HG02759 (cell line): Measurements from ENCODE around the gene PLXNC1.

Experiments
- ATAC-seq: cut with Tn5 transposase; IDR thresholded peaks from one replicate; pipeline ENCODE4 v1.9.1; 2021; ENCODE audit warnings: mild to moderate bottlenecking, moderate library complexity; ENCODE audit not compliant: unreplicated experiment

The PLXNC1 gene

DNA sequence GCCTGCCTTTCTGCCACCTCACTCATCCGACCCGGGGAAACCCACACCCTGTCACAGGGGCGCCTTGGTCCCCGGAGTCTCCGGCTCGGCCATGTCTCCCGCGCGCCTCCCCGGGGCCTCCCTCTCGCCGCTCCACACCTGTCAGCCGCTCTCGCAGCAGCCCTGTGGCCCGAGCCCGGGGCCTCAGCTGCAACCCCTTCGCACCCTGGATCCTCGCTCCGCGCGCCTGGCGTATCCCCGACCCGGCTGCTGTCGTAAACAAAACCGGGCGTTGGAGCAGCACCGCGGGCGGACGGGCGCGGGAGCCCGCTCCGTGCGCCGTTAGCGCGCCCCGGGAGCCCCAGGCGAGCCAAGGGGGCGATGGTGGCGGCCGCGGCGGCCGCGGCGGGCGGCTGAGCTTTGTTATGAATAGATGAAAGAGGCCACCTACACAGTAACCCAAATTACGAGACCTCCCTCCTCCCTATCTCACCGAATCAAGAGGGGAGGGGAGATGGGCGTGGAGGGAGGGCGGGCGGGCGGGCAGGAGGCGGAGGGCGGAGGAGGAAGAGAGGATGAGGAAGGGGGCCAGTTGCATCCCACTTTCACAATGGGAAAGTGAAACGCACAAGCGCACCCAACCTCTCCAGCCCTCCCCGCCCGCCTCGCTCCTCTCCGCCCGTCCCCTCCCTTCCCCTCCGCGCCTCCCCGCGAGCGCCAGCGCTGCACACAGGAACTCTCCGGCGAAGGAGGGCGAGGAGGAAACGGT lies at the start of gene PLXNC1:
Gene PLXNC1, plus strand, starts transcription at position 587 of the 748 bp plus-strand sequence. CDS start 395 bp downstream, outside the sequence.
- ATAC-seq, result peak; percentile 51

DNA sequence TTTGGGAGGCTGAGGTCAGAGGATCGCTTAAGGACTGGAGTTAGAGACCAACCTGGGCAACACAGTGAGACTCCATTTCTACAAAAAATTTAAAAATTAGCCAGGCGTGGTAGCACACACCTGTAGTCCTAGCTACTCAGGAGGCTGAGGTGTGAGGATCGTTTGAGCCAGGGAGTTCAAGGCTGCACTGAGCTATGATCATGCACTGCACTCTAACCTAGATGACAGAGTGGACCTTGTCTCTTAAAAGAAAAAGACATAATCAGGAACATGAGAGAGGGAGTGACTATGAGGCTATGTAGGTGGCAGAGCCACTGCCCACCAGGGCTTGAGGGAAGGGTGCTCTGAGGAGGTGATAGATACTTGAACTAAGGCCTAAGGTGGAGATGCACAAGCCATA lies 49.2 kb upstream of the PLXNC1 start:
- ATAC-seq, result no peak

DNA sequence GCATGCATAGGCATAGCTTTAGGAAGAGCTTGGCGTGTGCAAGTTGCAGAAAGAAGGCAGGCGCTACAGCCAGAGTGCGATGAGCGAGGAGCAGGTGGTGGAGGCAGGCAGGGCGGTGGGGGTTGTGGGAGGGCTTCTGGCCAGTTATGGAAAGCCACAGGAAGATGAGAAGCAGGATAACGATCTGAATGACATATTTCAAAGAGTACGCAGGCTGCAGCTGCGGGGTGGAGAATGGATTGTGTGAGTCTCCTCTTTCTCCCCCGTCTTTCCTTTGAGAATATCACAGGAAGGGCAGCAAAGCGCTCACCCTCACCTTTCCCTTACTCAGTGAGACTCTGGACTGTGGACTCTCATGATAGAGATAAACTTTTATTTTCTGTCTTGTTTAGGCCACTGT lies 48.7 kb upstream of the PLXNC1 start:
- no peak for ATAC-seq

DNA sequence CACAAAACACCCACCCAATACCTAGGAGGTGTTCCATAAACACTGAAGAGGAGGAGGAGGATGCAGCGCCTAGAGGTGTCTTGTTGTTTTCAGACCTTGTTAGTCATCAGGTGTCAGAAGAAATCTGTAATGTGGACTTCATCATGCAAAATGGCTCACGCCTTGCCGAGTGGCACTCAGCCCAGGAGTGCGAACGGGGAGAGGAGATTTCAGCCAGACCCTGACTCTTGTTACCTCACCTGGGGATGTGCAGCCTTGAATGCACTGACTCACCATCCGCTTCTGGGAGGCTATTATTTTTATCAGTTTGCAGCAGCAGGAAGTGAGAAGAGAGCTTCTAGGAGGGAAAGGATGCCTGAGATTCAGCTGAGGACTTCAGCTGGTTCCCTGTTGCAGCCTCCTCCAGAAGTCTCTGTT lies 48.2 kb upstream of the PLXNC1 start:
- no peak for ATAC-seq

DNA sequence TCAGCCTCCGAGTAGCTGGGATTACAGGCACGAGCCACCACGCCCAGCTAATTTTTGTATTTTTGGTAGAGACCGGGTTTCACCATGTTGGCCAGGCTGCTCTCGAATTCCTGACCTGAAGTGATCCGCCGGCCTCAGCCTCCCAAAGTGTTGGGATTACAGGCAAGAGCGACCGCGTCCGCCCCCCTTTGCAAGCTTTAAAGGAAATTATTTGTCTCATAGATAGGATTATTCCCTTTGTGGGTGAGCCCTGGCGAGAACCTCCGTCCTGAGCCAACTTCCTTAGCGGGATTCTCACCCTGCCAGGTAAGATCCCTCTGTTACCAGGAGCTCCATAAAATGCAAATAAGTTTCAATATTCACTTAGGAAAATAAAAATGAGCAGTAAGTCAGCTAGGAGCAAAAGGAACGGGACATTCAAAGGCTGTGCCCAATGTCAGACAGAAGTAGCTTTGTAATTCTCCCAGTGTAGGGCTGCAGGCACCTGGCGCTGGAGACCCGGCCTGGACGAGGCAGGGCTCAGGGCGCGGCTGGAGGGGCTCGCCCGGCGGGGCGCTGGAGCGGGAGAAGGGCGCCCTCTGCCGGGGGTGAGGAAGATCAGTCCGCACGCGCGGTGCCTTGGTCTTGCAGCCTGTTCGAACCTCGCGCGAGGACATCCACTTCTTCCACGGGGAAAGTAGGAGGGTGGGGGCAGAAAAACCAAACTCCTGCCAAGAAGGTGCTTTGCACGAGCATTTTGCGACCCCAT lies 47.2 kb upstream of the PLXNC1 start:
- peak; percentile 70 for ATAC-seq

DNA sequence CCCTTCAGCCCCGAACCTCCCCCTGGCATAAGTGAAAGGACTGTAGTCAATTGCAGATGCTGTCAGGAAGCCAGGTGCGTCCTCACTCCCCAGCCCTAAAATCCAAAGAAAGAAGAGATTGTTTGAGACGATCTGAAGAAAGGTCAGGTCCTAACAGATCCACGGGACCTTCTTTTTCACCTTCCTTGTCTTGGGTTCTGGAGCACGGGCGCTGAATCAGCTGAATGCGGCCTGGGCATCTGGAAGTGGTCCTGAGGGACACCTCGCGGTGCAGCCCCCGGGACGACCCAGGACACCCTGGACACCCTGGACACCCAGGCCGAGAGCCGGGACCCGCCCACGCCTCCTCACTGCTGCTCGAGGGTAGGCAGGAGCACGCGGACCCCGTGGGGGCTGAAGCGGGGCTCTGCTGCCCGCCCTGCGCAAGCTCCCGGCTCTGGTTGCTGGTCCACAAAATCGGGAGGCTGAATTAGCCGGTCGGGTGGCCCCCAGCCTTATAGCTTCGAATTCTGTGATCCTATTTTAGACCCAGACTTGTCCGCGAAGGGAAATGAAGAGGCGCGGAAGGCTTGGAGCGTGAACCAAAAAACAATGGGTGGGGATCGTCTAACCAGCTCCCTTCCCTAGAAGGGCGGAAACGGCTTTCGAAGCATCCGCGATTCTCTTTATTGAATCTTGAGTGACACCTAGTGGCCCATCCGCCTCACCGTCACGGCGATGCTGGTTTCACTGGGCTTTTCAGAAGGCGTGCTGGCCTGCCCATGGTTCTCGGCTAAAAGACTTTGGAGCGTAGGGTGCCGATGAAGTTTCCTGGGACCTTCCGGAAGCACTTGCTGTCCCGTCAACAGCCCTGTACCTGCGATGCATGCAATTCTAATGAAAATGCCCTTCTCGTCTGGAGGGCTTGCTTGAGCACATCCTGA lies 46.4 kb upstream of the PLXNC1 start:
- ATAC-seq, result peak; percentile 86

DNA sequence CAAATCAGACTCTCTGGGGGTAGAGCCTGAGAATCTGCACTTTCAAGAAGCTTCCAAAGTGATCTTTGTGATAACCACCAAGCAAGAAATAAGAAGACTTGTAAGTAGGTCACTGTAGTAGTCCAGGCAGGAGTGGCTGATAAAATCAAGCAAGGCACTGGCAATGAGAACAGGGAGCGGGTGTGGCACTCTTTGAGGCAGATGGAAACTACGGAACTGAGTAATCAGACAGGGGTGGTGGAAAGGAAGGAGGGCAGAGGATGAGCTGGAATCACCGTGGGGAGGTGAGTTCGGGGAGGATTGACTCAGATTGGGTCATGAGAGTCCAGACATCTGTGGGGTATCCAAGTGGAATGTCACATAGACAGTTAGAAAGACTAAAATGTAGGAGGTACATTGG lies 44.4 kb upstream of the PLXNC1 start:
- no peak for ATAC-seq

DNA sequence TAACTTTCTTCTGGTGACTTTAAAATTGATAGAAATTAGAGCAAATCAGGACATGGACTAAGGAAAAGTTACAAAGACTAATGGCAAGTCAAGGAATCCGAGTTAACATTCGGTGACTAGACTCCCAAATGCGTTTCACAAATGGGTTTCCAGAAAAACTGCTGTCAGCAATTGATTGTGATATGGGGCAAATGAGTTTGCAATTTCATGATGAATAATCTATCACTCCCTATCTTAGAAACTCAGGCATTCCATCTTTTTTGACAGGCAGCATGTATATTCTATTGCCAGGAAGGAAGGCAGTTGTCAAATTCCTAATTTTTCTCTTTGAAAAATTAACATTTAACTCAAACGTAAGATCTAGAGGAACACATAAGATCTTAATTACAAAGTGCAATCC lies 40.5 kb upstream of the PLXNC1 start:
- ATAC-seq, result no peak

DNA sequence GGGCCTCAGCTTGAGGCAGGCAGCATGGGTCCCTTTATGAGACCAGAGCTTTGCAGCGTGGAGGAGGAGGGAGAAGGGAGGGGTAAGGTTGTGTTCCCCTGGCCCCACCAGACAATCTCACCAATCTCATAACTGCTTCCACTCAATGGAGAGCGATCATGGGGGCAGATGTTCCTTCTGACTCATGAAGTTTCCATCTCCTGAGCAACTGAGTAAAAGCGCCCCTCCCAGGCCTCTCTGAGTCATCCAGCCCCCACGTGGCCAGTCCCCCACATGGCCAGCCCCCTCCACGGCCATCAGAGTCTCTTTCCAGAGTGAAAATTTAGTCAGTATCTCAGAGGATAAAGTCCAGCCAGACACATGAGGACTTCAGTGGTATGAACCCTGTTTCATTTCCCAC lies 39.2 kb upstream of the PLXNC1 start:
- no peak for ATAC-seq

DNA sequence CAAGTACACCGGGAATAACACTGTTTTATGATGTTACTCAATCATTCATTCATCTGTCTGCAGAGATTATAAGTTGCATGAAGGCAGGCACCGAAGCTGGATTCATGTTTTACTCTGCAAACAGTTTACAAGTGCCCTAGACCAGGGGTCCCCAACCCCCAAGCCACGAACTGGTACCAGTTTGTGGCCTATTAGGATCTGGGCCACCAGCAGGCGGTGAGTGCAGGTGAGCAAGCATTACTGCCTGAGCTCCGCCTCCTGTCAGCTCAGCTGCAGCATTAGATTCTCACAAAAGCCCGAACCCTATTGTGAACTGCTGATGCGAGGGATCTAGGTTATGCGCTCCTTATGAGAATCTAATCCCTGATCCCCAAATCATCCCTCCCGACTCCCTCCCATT lies 38.1 kb upstream of the PLXNC1 start:
- ATAC-seq, result no peak

DNA sequence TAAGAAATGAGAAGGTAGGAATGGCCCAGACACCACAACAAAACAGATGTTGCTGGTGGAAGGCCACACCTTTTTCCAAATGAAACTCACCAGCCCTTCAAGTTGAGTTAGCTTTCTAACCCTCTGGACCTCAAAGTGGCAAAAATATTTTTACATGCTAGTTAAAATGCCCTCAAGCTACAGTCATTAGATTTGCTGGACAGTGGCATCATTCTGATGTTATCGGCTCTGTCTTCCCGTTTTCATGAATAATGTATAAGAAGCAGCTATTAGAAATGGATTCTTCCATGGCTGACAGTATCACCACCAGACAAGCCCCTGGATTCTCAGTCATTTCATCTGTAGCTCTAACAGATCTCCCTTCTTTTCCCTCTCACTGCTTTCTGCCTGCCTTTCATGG lies 37.1 kb upstream of the PLXNC1 start:
- ATAC-seq, result no peak

DNA sequence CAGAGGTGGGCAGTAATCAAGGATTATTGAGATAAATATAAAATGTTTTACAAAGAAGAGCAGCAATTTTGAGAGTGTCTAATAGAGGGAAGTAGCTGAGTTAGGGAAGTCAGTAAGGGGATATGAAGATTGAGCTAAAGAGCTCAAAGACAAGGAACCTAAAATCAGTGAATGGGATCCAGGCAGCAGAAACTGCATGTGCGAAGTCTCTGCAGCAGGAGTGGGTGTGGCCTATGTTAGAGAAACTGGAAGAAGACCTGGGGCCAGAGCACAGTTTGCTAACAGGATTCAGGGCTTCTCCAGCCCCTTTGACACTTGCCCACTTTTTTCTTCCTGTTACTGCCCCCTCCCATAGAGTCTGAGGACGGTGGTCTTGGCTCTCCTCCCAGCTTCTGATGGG lies 36.3 kb upstream of the PLXNC1 start:
- no peak for ATAC-seq

DNA sequence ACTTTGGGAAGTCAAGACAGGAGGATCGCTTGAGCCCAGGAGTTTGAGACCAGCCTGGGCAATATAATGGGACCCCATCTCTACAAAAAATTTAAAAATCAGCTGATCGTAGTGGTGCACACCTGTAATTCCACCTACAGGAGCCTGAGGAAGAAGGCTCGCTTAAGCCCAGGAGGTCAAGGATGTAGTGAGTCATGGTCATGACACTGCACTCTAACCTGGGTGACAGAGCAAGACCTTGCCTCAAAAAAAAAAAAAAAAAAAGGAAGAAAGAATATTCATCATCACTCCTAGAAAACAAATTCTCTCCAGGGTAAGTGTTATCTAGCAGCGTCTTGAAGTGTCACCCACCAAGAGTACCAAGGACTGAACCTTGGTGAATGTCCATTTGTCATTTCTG lies 34.2 kb upstream of the PLXNC1 start:
- ATAC-seq, result no peak

DNA sequence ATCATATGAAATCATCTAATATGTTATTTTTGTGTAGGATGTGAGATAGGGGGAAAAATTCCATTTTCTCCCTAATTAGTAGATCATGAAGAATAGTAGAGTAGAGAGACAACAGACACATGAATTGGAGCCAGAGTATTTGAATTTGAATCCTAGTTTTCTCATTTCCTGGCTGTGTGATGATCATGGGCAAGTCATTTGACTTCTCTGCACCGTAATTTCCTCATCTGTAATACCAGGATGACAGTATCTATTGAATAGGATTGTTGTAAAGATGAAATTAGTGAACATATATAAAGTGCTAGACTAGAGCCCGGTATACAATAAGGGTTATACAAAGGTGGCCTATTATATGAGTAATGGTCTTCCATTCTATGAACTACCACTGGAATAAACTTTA lies 32.2 kb upstream of the PLXNC1 start:
- no peak for ATAC-seq

DNA sequence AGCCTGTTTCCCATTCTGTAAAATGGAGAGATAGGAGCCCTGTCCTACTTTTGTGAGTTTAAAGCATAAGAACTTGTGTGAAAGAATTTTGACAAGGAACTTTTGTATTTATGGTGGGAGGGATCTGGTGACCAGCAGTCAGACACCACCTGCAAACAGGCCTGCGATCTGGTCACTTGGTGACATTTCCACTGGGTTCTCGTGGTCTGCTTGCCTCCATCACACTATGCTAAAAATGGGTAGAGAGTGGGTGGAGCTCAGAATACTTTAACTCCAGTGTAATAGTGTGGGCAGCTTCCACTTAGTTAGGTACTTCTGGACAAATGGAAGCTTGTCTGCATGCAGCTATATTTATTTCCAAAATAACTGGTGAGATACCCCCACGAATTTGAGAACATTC lies 26.5 kb upstream of the PLXNC1 start:
- ATAC-seq, result no peak

DNA sequence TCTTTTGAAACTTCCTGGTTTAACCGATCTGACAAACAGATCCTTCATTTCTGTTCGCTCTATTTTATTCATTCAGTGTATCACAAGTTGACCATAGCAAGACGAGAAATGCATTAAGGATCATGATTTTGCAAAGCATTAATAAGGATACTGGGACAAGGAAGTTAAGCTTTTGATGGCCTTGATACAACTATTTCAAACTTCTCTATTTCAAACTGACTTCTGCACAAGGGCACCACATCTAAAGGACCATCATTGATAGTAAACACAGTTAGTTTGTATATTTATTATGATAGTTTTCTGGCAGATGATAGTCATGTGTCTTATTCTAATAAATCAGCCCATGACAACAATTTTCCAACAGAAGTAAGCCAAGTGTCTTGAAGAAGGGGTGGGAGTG lies 25.8 kb upstream of the PLXNC1 start:
- no peak for ATAC-seq

DNA sequence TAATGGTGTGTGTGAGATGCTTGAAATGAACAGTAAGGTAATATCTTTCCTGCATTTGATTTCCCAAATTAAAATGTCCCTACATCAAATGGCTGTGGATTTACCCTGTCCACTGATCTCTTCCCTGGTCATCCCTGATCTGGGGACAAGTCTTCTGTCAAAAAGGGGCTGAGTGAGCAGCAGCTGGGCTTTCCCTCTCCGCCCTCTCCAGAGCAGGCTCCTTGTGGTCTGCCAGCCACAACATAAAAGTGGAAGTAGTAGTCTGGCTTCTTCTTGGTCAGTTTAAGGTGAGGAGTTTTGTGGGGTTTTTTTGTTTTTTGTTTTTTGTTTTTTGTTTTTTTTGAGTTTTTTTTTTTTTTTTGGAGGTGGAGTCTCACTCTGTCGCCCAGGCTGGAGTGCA lies 25.2 kb upstream of the PLXNC1 start:
- no peak for ATAC-seq

DNA sequence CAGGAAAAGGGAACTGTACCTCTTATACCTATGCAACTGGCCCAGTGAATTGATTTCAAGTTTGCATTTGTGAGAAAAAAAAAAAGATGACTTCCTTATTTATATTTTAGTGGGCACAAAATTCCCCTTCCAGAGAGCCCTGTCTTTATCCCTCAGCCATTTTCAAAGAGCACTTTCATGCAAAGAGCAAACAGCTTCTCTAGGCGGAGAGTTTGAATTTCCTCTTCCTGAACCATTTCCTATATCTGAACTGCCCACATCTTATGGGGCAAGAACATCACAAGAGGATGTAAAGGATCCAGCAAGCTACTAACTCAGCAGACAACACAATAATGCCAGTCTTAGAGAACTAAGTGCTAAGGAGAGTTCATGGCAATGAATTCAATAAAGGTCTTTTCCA lies 22.3 kb upstream of the PLXNC1 start:
- no peak for ATAC-seq

DNA sequence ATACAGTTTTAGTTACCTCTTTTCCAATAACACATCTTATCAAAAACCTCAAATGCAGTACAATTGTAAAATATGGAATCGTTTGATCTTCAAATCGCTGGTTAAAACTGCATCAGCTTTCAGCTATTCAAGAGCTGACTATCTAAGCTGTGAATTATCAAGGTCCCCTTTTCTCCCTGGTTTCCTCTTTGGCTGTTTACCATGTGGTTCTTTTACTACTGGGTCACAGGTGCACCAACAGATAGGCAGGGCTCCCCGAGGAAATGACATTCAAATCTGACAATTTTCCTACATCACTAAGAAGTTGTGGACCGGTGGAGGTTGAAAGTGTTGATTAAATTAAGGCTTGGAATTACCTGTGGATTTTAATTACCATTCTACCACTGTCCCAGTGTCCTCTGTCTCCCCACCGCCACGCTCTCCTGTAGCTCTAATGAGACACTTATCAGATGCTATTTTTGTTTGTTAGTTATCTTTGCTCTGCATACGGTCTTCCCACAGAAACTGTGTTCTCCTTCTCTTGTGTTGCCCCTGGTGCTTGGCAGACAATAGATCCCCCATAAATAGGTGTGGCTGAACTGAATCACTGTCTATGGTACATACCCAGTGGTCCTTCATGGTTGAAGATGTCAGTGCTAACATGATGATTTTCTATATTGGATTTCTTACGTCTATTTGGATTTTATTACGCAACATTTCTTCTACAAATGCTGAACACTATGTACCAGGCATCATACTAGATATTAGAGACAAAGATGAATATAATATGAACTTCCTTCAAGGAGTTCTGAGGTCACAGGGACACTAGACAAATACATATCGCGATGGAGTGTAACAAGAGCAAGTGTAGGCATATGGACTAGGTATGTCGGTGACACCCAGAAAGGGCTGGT lies 20.9 kb upstream of the PLXNC1 start:
- no peak for ATAC-seq

DNA sequence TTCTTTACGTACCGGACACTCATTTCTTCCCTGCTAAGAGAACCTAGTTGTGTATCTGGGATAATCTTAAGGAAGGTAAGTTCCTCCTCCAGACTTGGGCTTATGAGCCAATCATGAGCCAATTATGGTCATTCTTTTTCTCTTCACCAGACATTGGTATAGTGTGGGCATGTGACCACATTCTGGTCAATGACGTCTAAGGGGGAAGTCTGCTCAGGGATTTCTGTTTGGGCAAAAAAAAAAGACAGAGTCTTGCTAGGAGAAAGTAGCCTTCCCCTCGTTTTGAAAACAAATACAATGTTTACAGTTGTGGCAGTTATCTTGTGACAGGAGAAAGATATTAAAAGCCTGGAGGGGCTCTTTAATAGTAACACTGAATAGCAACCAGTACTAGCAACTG lies 20.1 kb upstream of the PLXNC1 start:
- no peak for ATAC-seq
